ENCODE data around the gene DNAH6. TPM values are rescaled to one million over a fixed set of nuclear protein-coding genes. Genes with fewer than 3 reads are reported as not detected.

DNAH6 gene
- polyA plus RNA-seq, 3 donors, result 0.04 TPM; not detected in 2

DNA sequence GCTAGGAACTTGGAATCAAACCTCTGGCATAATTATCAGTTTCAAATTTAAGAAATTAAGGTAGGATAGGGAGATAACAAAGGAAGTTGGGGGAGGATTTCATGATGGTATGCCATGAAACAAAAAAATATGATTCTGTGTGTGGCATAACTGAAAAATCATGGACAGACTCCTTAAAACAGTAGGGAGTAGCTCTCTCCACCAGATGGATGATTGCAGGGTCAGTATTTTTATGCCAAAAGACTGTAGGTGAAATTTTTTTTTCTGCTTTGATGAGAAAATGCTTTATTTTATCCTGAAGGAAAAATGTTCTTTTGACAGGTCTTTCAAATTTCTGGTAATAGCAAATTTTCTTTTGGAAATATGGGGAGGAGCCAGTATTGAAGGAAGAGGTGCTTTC, 270.3 kb downstream of the DNAH6 start:
- Mint-ChIP-seq H3K27ac (no peak overlapping the region), H3K9me3 (peaks cover 0 to 5% (median 0%) of the 10 kb centered on the region in 7 donors), H3K36me3 (no peaks in the 10 kb centered on the region), H3K4me3 (no peak overlapping the region), H3K27me3 (ENCODE audit: low read depth in 3 of 3) (peaks cover 0 to 3% (median 0%) of the 10 kb centered on the region in 3 donors), H3K4me1 (no peaks in the 10 kb centered on the region)
- H3K79me2 ChIP-seq (ENCODE audit: insufficient read depth, low read length), result no peaks in the 10 kb centered on the region
- H3K4me1 ChIP-seq (ENCODE audit: control insufficient read depth in 1 of 2, insufficient read depth in 2 of 2, low read length in 2 of 2), result no peaks in the 10 kb centered on the region
- H3K36me3 ChIP-seq (replicated peaks in 1 of 2; ENCODE audit: control insufficient read depth in 1 of 2, insufficient read depth in 2 of 2, low read length in 2 of 2), result no peaks in the 10 kb centered on the region
- no peaks in the 10 kb centered on the region for H3K9me3 ChIP-seq (replicated peaks in 1 of 2; ENCODE audit: control insufficient read depth in 1 of 2, insufficient read depth in 1 of 2, low read length in 2 of 2)
- intact Hi-C loops (cut with micrococcal nuclease), result no loop called here
- no peak overlapping the region for H3K4me2 ChIP-seq (replicated peaks; ENCODE audit: extremely low read depth, low read length, poor library complexity, severe bottlenecking)
- H4K20me1 ChIP-seq (ENCODE audit: insufficient read depth, low read length), result no peaks in the 10 kb centered on the region
- H3K9ac ChIP-seq (ENCODE audit: insufficient read depth, low read length, poor library complexity, severe bottlenecking), result no peak overlapping the region
- TF ChIP-seq CTCF (IDR thresholded peaks at IDR 0.05), result no peak
- no peak overlapping the region for H3K27ac ChIP-seq (ENCODE audit: low read depth in 1 of 2, low read length in 2 of 2)
- no peak for DNase-seq
- H2AFZ ChIP-seq (ENCODE audit: insufficient read depth, low read depth, low read length, poor library complexity, severe bottlenecking), result no peak overlapping the region
- no peak overlapping the region for H3K4me3 ChIP-seq (replicated peaks in 1 of 3; ENCODE audit: low read depth in 2 of 3, low read length in 3 of 3)
- no peaks in the 10 kb centered on the region for H3K27me3 ChIP-seq (ENCODE audit: control insufficient read depth in 2 of 2, insufficient read depth in 2 of 2, low read length in 2 of 2)

- Mint-ChIP-seq H3K36me3 (no peaks in the 10 kb centered on the region), H3K4me1 (no peaks in the 10 kb centered on the region), H3K27me3 (ENCODE audit: low read depth in 3 of 3) (peaks cover 0 to 3% (median 0%) of the 10 kb centered on the region in 3 donors), H3K27ac (no peak overlapping the region), H3K9me3 (peaks cover 0 to 7% (median 0%) of the 10 kb centered on the region in 7 donors), H3K4me3 (no peak overlapping the region)
- Histone ChIP-seq H3K27ac (ENCODE audit: low read depth in 1 of 2, low read length in 2 of 2) (no peak overlapping the region), H3K4me3 (replicated peaks in 1 of 3; ENCODE audit: low read depth in 2 of 3, low read length in 3 of 3) (no peak overlapping the region), H4K20me1 (ENCODE audit: insufficient read depth, low read length) (no peaks in the 10 kb centered on the region), H3K79me2 (ENCODE audit: insufficient read depth, low read length) (no peaks in the 10 kb centered on the region), H3K9ac (ENCODE audit: insufficient read depth, low read length, poor library complexity, severe bottlenecking) (no peak overlapping the region), H3K4me2 (replicated peaks; ENCODE audit: extremely low read depth, low read length, poor library complexity, severe bottlenecking) (no peak overlapping the region), H3K27me3 (ENCODE audit: control insufficient read depth in 2 of 2, insufficient read depth in 2 of 2, low read length in 2 of 2) (no peaks in the 10 kb centered on the region), H3K36me3 (replicated peaks in 1 of 2; ENCODE audit: control insufficient read depth in 1 of 2, insufficient read depth in 2 of 2, low read length in 2 of 2) (no peaks in the 10 kb centered on the region), H3K9me3 (replicated peaks in 1 of 2; ENCODE audit: control insufficient read depth in 1 of 2, insufficient read depth in 1 of 2, low read length in 2 of 2) (peaks cover 0 to 2% of the 10 kb centered on the region in 2 donors), H2AFZ (ENCODE audit: insufficient read depth, low read depth, low read length, poor library complexity, severe bottlenecking) (no peak overlapping the region), H3K4me1 (ENCODE audit: control insufficient read depth in 1 of 2, insufficient read depth in 2 of 2, low read length in 2 of 2) (no peaks in the 10 kb centered on the region)
- TF ChIP-seq CTCF (IDR thresholded peaks at IDR 0.05), result no peak
- DNase-seq, result no peak
- no CpG with 5 or more reads among the region's 1 CpG for WGBS (ENCODE audit: insufficient coverage)
- intact Hi-C loops (cut with micrococcal nuclease), result no loop called here
Measured at GRCh38 chr2:84788027-84788426, 271.7 kb downstream of the DNAH6 start.
